Measurements from ENCODE around the gene FAM163B. TPM values are rescaled to one million over a fixed set of nuclear protein-coding genes. Genes with fewer than 3 reads are reported as not detected.

Gene FAM163B
- total RNA-seq, 1 donor from 2014 or later, result not detected

DNA sequence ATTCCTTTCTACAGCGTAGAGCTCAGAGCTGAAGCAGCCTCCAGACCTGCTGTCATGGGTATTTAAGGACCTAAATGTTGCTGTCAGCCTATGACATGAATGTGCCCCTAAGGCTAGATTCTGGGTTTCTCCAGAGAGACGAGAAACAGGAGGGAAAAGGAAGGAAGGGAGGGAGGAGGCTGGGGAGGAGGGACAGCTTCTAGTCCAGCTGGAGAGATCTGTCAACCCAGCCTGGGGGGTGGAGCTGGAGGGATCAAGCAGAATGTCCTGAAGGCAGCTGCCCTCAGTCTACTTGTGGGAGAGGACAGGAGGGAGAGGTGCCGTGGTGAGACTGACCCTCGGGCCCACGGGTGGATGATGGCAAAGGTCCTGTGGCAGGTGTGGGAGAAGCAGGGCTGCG, 25.9 kb upstream of the FAM163B start:
- Mint-ChIP-seq H3K27ac (no peak overlapping the region), H3K4me1 (no peaks in the 10 kb centered on the region), H3K4me3 (no peak overlapping the region), H3K9me3 (no peaks in the 10 kb centered on the region), H3K36me3 (ENCODE audit: low read depth) (no peaks in the 10 kb centered on the region), H3K27me3 (peaks cover 13% of the 10 kb centered on the region)
- ATAC-seq (ENCODE audit: low read depth), result no peak
- ChIA-PET CTCF (no interaction called here), POLR2A (no interaction called here)
- intact Hi-C loops (cut with micrococcal nuclease), result no loop called here
- no peak for DNase-seq
- TF ChIP-seq, protein P1, sequence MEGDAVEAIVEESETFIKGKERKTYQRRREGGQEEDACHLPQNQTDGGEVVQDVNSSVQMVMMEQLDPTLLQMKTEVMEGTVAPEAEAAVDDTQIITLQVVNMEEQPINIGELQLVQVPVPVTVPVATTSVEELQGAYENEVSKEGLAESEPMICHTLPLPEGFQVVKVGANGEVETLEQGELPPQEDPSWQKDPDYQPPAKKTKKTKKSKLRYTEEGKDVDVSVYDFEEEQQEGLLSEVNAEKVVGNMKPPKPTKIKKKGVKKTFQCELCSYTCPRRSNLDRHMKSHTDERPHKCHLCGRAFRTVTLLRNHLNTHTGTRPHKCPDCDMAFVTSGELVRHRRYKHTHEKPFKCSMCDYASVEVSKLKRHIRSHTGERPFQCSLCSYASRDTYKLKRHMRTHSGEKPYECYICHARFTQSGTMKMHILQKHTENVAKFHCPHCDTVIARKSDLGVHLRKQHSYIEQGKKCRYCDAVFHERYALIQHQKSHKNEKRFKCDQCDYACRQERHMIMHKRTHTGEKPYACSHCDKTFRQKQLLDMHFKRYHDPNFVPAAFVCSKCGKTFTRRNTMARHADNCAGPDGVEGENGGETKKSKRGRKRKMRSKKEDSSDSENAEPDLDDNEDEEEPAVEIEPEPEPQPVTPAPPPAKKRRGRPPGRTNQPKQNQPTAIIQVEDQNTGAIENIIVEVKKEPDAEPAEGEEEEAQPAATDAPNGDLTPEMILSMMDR (IDR thresholded peaks at IDR 0.05), result no peak

- no peak overlapping the region for H3K27ac Mint-ChIP-seq
- no peak overlapping the region for H3K4me3 Mint-ChIP-seq
These were observed 25.0 kb upstream of the FAM163B start for GRCh38 chr9:133634081-133634691.

GRCh38 chr9:133633681-133634080, 24.5 kb upstream of the FAM163B start:
- POLR2A ChIA-PET, result no interaction called here
- Mint-ChIP-seq H3K9me3 (no peaks in the 10 kb centered on the region), H3K27ac (no peak overlapping the region), H3K36me3 (ENCODE audit: low read depth) (no peaks in the 10 kb centered on the region), H3K4me1 (no peaks in the 10 kb centered on the region), H3K4me3 (no peak overlapping the region), H3K27me3 (peaks cover 11% of the 10 kb centered on the region)
- intact Hi-C loops (cut with micrococcal nuclease), result no loop called here
- CTCF ChIA-PET, result no interaction called here
- DNase-seq, result no peak
- TF ChIP-seq, protein P1 (IDR thresholded peaks at IDR 0.05), result no peak
- no peak for ATAC-seq (ENCODE audit: low read depth)

More at GRCh38 chr9:133634081-133634691, 25.0 kb upstream of the FAM163B start:
- peaks cover 11% of the 10 kb centered on the region for H3K27me3 Mint-ChIP-seq
- TF ChIP-seq, protein P1 (IDR thresholded peaks at IDR 0.05), result no peak
- no peaks in the 10 kb centered on the region for H3K9me3 Mint-ChIP-seq
- no peaks in the 10 kb centered on the region for H3K36me3 Mint-ChIP-seq (ENCODE audit: low read depth)
- DNase-seq, result no peak
- ATAC-seq (ENCODE audit: low read depth), result no peak
- ChIA-PET POLR2A (no interaction called here), CTCF (no interaction called here)
- H3K4me1 Mint-ChIP-seq, result no peaks in the 10 kb centered on the region
- intact Hi-C loops (cut with micrococcal nuclease), result no loop called here

- peaks cover 11% of the 10 kb centered on the region for H3K27me3 Mint-ChIP-seq
- CTCF ChIA-PET, result no interaction called here
These were observed 23.9 kb upstream of the FAM163B start for GRCh38 chr9:133632806-133633680.

GRCh38 chr9:133631111-133631510, 21.9 kb upstream of the FAM163B start:
- TF ChIP-seq, protein P1 (IDR thresholded peaks at IDR 0.05), result no peak
- DNase-seq (no peak), ATAC-seq (ENCODE audit: low read depth) (no peak)
- CTCF ChIA-PET, result no interaction called here
- peaks cover 11% of the 10 kb centered on the region for H3K27me3 Mint-ChIP-seq
- H3K9me3 Mint-ChIP-seq, result peaks cover 12% of the 10 kb centered on the region
- intact Hi-C loops (cut with micrococcal nuclease), result no loop called here
- POLR2A ChIA-PET, result no interaction called here
- no peak overlapping the region for H3K4me3 Mint-ChIP-seq
- H3K27ac Mint-ChIP-seq, result no peak overlapping the region
- H3K4me1 Mint-ChIP-seq, result no peaks in the 10 kb centered on the region
- no peaks in the 10 kb centered on the region for H3K36me3 Mint-ChIP-seq (ENCODE audit: low read depth)

More at GRCh38 chr9:133632806-133633680, 23.9 kb upstream of the FAM163B start:
- Mint-ChIP-seq H3K36me3 (ENCODE audit: low read depth) (no peaks in the 10 kb centered on the region), H3K4me3 (no peak overlapping the region), H3K4me1 (no peaks in the 10 kb centered on the region), H3K27ac (no peak overlapping the region), H3K9me3 (no peaks in the 10 kb centered on the region)
- DNase-seq (no peak), ATAC-seq (ENCODE audit: low read depth) (no peak)
- TF ChIP-seq, protein P1 (IDR thresholded peaks at IDR 0.05), result no peak
- POLR2A ChIA-PET, result no interaction called here
- intact Hi-C loops (cut with micrococcal nuclease), result no loop called here

Data from activated B cell treated with CpG ODN at 0.5 μM for 24 hours (primary cell).